Trophoblast cell (in vitro differentiated cells and primary cell): Measurements from ENCODE around the gene PLXND1.
A peak's percentile ranks its signal among the peaks of the same experiment; 100 is the strongest.

Source experiments
- DNase-seq, 2 donors: peaks; one replicate each; pipeline ENCODE4 v3.0.0-alpha.2; 2016
- H2AFZ ChIP-seq: 2 replicates; pipeline ENCODE4 v1.6.1; 2013; ENCODE audit warnings: low read length, moderate library complexity, mild to moderate bottlenecking; ENCODE audit not compliant: insufficient read depth, poor library complexity
- H2AK5ac ChIP-seq: 2 replicates; pipeline ENCODE4 v1.6.1; 2013; ENCODE audit warnings: mild to moderate bottlenecking, low read length
- H2BK120ac ChIP-seq: 2 replicates; pipeline ENCODE4 v1.6.1; 2013; ENCODE audit warnings: low read length, mild to moderate bottlenecking, moderate library complexity; ENCODE audit not compliant: insufficient read depth, poor library complexity
- H2BK12ac ChIP-seq: 2 replicates; pipeline ENCODE4 v1.6.1; 2013; ENCODE audit warnings: mild to moderate bottlenecking, low read length, moderate library complexity
- H2BK5ac ChIP-seq: 2 replicates; pipeline ENCODE4 v1.6.1; 2013; ENCODE audit warnings: low read length, low read depth, moderate library complexity, mild to moderate bottlenecking; ENCODE audit not compliant: poor library complexity
- H3K14ac ChIP-seq: 2 replicates; pipeline ENCODE4 v1.6.1; 2013; ENCODE audit warnings: mild to moderate bottlenecking, low read length
- H3K18ac ChIP-seq: 2 replicates; pipeline ENCODE4 v1.6.1; 2013; ENCODE audit warnings: mild to moderate bottlenecking, low read length
- H3K23ac ChIP-seq: 2 replicates; pipeline ENCODE4 v1.6.1; 2013; ENCODE audit warnings: low read length
- H3K27ac ChIP-seq: 2 replicates; pipeline ENCODE4 v1.5.1; 2013; ENCODE audit warnings: low read depth, mild to moderate bottlenecking, inconsistent platforms, low read length, moderate library complexity
- H3K27me3 ChIP-seq: 2 replicates; pipeline ENCODE4 v1.6.1; 2013; ENCODE audit warnings: inconsistent platforms, mild to moderate bottlenecking, low read length, moderate library complexity; ENCODE audit not compliant: insufficient read depth
- H3K36me3 ChIP-seq, 2 experiments: 1 replicate in 1 of 2; 2 replicates in 1 of 2; pipeline ENCODE4 v1.6.1; 2013; ENCODE audit warnings: low read length in 2 of 2, mild to moderate bottlenecking in 2 of 2, moderate library complexity in 1 of 2; ENCODE audit not compliant: insufficient read depth in 2 of 2, control insufficient read depth in 1 of 2
- H3K4ac ChIP-seq: 2 replicates; pipeline ENCODE4 v1.6.1; 2013; ENCODE audit warnings: low read depth, mild to moderate bottlenecking, low read length, moderate library complexity
- H3K4me1 ChIP-seq, 2 experiments: 1 replicate in 1 of 2; 2 replicates in 1 of 2; pipeline ENCODE4 v1.6.1; 2013; ENCODE audit warnings: low read length in 2 of 2, mild to moderate bottlenecking in 2 of 2, moderate library complexity in 1 of 2; ENCODE audit not compliant: insufficient read depth in 2 of 2, control insufficient read depth in 1 of 2
- H3K4me2 ChIP-seq: 2 replicates; pipeline ENCODE4 v1.6.1; 2013; ENCODE audit warnings: inconsistent platforms, mild to moderate bottlenecking, low read length, moderate library complexity
- H3K4me3 ChIP-seq: 2 replicates; pipeline ENCODE4 v1.5.1; 2013; ENCODE audit warnings: mild to moderate bottlenecking, low read depth, low read length, inconsistent platforms
- H3K79me1 ChIP-seq: one replicate; pipeline ENCODE4 v1.6.1; 2013; ENCODE audit warnings: low read length
- H3K79me2 ChIP-seq: 2 replicates; pipeline ENCODE4 v1.6.1; 2013; ENCODE audit warnings: low read length, mild to moderate bottlenecking; ENCODE audit not compliant: control insufficient read depth, insufficient read depth, poor library complexity
- H3K9ac ChIP-seq: 2 replicates; pipeline ENCODE4 v1.6.1; 2013; ENCODE audit warnings: mild to moderate bottlenecking, low read length
- H3K9me3 ChIP-seq: 2 replicates; pipeline ENCODE4 v1.6.1; 2013; ENCODE audit warnings: low read depth, mild to moderate bottlenecking, control low read depth, inconsistent platforms, low read length; ENCODE audit not compliant: insufficient read depth
- H4K12ac ChIP-seq: 2 replicates; pipeline ENCODE4 v1.6.1; 2013; ENCODE audit warnings: low read depth, mild to moderate bottlenecking, low read length, moderate library complexity
- H4K8ac ChIP-seq: 2 replicates; pipeline ENCODE4 v1.6.1; 2013; ENCODE audit warnings: low read depth, mild to moderate bottlenecking, low read length, moderate library complexity
- H4K91ac ChIP-seq: one replicate; pipeline ENCODE4 v1.6.1; 2013; ENCODE audit warnings: low read depth, mild to moderate bottlenecking, low read length, moderate library complexity
- WGBS: extraction: QIAGEN DNeasy Blood & Tissue Kit; methylation state at CpG from one replicate; pipeline ENCODE4 v1.1.7; 2013; ENCODE audit warnings: missing lambda C conversion rate; ENCODE audit not compliant: insufficient read length, insufficient coverage; ENCODE audit errors: extremely low coverage; 5-methylcytosine and 5-hydroxymethylcytosine counted together

PLXND1 gene

DNA sequence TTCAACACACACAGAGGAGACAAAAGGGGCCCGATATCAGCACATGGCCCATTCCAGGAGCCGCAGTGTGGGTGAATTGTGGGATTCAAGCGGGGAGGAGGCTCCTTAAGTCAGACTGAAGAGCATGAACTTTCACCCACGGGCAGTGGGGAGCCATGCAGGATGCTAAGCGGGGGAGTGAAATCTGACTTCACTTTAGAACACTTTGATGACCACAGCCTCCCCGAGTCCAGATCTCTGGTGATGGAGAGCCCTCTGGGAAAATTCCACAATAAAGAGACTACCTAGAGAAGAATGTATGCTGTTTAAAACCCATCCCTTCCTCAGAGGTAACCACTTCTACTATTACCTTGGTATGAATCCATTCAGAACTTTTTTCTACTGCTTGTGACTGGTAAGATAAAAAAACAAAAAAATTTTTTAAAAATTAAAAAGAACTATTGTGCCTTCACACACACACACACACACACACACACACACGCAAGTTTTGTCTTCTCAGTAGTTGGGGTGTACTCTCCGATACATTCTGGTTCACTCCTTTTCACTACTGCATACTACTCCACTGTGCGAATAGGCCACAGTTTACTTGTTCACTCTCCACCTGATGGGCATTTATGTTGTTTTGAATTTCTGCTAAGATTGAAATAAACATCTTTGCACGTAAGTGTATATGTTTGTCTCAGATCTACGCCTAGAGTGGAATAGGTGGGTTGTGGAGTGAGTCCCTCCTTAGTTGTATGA is 65.5 kb downstream of the PLXND1 start:
- H2BK120ac ChIP-seq: no peak overlapping the region
- no peaks in the 10 kb centered on the region for H3K9me3 ChIP-seq
- H2BK12ac ChIP-seq: peak overlapping the region; percentile 34
- H3K18ac ChIP-seq: no peak overlapping the region
- H3K4me3 ChIP-seq: no peak overlapping the region
- no peak overlapping the region for H3K9ac ChIP-seq
- H3K79me2 ChIP-seq: no peaks in the 10 kb centered on the region
- H2BK5ac ChIP-seq: no peak overlapping the region
- H2AFZ ChIP-seq: no peak overlapping the region
- no peaks in the 10 kb centered on the region for H3K36me3 ChIP-seq
- no peak overlapping the region for H3K4me2 ChIP-seq
- H3K23ac ChIP-seq: no peak overlapping the region
- H3K14ac ChIP-seq: no peak overlapping the region
- no peak overlapping the region for H3K27ac ChIP-seq
- H3K4ac ChIP-seq: no peak overlapping the region
- no peak overlapping the region for H4K91ac ChIP-seq
- no peak overlapping the region for H4K12ac ChIP-seq
- H3K27me3 ChIP-seq: no peaks in the 10 kb centered on the region
- no peak for DNase-seq
- no peak overlapping the region for H4K8ac ChIP-seq
- peaks cover 4% of the 10 kb centered on the region for H3K79me1 ChIP-seq
- WGBS: no CpG with 5 or more reads among the region's 11 CpGs
- no peak overlapping the region for H2AK5ac ChIP-seq
- H3K4me1 ChIP-seq: peaks cover 0 to 3% of the 10 kb centered on the region in 2 experiments

- Histone ChIP-seq H4K8ac (no peak overlapping the region), H3K4ac (no peak overlapping the region), H3K4me3 (no peak overlapping the region), H3K14ac (no peak overlapping the region), H2BK5ac (no peak overlapping the region), H3K27ac (no peak overlapping the region), H3K79me1 (peaks cover 12% of the 10 kb centered on the region), H3K27me3 (no peaks in the 10 kb centered on the region), H2AFZ (no peak overlapping the region), H3K36me3 (no peaks in the 10 kb centered on the region), H3K9me3 (no peaks in the 10 kb centered on the region), H2BK120ac (no peak overlapping the region), H4K91ac (peak overlapping the region; percentile 26), H2BK12ac (peak overlapping the region; percentile 86), H3K18ac (no peak overlapping the region), H3K4me1 (peaks cover 9 to 13% of the 10 kb centered on the region in 2 experiments), H3K4me2 (no peak overlapping the region), H4K12ac (no peak overlapping the region), H3K23ac (no peak overlapping the region), H3K9ac (no peak overlapping the region), H2AK5ac (peak overlapping the region; percentile 26), H3K79me2 (no peaks in the 10 kb centered on the region)
- no peak for DNase-seq
- WGBS: no CpG with 5 or more reads among the region's 8 CpGs
These were observed 67.3 kb downstream of the PLXND1 start for GRCh38 chr3:129539206-129539605.

DNA sequence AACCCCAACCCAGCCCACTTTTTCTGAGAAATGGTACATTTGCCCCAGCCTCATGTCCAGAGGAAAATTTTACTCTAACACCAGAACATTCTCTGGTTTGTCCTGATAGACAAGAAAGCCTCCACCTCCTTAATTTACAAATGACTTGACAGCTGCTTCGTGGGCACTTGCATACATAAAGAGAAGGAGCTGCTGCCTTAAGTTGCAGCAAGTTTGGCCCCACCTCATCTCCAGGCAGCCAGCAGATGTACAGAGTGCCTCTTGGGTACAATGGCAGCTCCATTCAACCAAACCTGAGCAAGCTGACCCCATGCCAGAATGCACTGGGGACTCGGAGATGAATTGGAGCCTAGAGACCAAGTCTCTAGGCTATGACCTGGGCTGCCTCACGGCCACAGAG is 69.7 kb downstream of the PLXND1 start:
- no peaks in the 10 kb centered on the region for H3K27me3 ChIP-seq
- H3K18ac ChIP-seq: no peak overlapping the region
- H2BK12ac ChIP-seq: no peak overlapping the region
- H2AK5ac ChIP-seq: no peak overlapping the region
- WGBS: no CpG with 5 or more reads among the region's 3 CpGs
- H3K9me3 ChIP-seq: no peaks in the 10 kb centered on the region
- peaks cover 16% of the 10 kb centered on the region for H3K79me1 ChIP-seq
- no peak overlapping the region for H2AFZ ChIP-seq
- H3K4ac ChIP-seq: no peak overlapping the region
- H3K4me1 ChIP-seq: peaks cover 12 to 17% of the 10 kb centered on the region in 2 experiments
- no peak for DNase-seq
- no peak overlapping the region for H3K27ac ChIP-seq
- H4K91ac ChIP-seq: no peak overlapping the region
- no peak overlapping the region for H2BK120ac ChIP-seq
- no peak overlapping the region for H3K4me3 ChIP-seq
- H3K79me2 ChIP-seq: no peaks in the 10 kb centered on the region
- no peak overlapping the region for H4K8ac ChIP-seq
- no peak overlapping the region for H3K9ac ChIP-seq
- no peak overlapping the region for H2BK5ac ChIP-seq
- no peak overlapping the region for H3K4me2 ChIP-seq
- H3K23ac ChIP-seq: no peak overlapping the region
- H3K36me3 ChIP-seq: no peaks in the 10 kb centered on the region
- no peak overlapping the region for H4K12ac ChIP-seq
- no peak overlapping the region for H3K14ac ChIP-seq

DNA sequence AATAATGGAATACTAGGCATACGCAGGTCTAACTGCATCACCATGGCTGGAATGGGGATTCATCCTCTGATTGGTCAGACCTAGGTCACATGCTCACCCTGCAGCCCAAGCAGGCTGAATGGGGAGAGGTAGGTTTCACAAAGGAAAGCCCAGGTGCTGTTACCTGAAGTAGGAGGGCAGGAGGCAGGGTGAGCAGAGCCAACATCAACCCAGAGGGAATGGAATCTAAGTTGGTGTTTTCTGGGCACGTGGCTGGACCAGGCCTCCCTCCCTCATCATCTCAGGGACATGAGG is 70.2 kb downstream of the PLXND1 start:
- H3K27ac ChIP-seq: no peak overlapping the region
- no peaks in the 10 kb centered on the region for H3K36me3 ChIP-seq
- H3K4me1 ChIP-seq: peaks cover 12 to 17% of the 10 kb centered on the region in 2 experiments
- H3K23ac ChIP-seq: no peak overlapping the region
- no peak overlapping the region for H3K4me3 ChIP-seq
- no peaks in the 10 kb centered on the region for H3K79me2 ChIP-seq
- H4K91ac ChIP-seq: no peak overlapping the region
- peaks cover 16% of the 10 kb centered on the region for H3K79me1 ChIP-seq
- no peak overlapping the region for H4K12ac ChIP-seq
- H2BK12ac ChIP-seq: peak overlapping the region; percentile 23
- no peak for DNase-seq
- H3K4me2 ChIP-seq: no peak overlapping the region
- H2BK120ac ChIP-seq: no peak overlapping the region
- no peak overlapping the region for H2AK5ac ChIP-seq
- no peak overlapping the region for H3K18ac ChIP-seq
- no peaks in the 10 kb centered on the region for H3K27me3 ChIP-seq
- no peak overlapping the region for H3K4ac ChIP-seq
- no peak overlapping the region for H2BK5ac ChIP-seq
- no peak overlapping the region for H3K9ac ChIP-seq
- no peak overlapping the region for H4K8ac ChIP-seq
- no peaks in the 10 kb centered on the region for H3K9me3 ChIP-seq
- no peak overlapping the region for H2AFZ ChIP-seq
- WGBS: no CpG with 5 or more reads among the region's 2 CpGs
- no peak overlapping the region for H3K14ac ChIP-seq
